Stomach (tissue), 9 donors: ENCODE data around the gene PCBP3. TPM values are rescaled to one million over a fixed set of nuclear protein-coding genes. Genes with fewer than 3 reads are reported as not detected.

Experiments used
- DNase-seq, 2 donors: peaks; one replicate each; pipeline versions ENCODE4 v3.0.0 to v3.0.0-alpha.2; 2013 to 2019
- H3K27ac ChIP-seq, 5 donors: fragments of 200-600 bp in 4 of 5; sonication (generic) in 4 of 5; one replicate each; pipeline ENCODE4 v1.5.1; 2013 to 2019; ENCODE audit warnings: mild to moderate bottlenecking in 1 of 5, moderate library complexity in 1 of 5
- H3K27me3 ChIP-seq, 3 donors: fragments of 200-600 bp; sonication (generic); one replicate each; pipeline ENCODE4 v1.5.1; 2017 to 2019; ENCODE audit warnings: mixed run types in 1 of 3
- H3K36me3 ChIP-seq, 4 donors: fragments of 200-600 bp; sonication (generic); 1 replicate in 3 of 4; 2 replicates in 1 of 4; pipeline ENCODE4 v1.5.1; 2016 to 2019
- H3K4me1 ChIP-seq, 4 donors: fragments of 200-600 bp; sonication (generic); one replicate each; pipeline ENCODE4 v1.5.1; 2016 to 2019
- H3K4me3 ChIP-seq, 4 donors: fragments of 200-600 bp; sonication (generic) in 3 of 4; one replicate each; pipeline ENCODE4 v1.5.1; 2016 to 2019; ENCODE audit warnings: mild to moderate bottlenecking in 1 of 4
- H3K9me3 ChIP-seq, 4 donors: fragments of 200-600 bp; sonication (generic); one replicate each; pipeline ENCODE4 v1.5.1; 2016 to 2019
- EP300 ChIP-seq: sonication (generic); formaldehyde crosslinking; IDR thresholded peaks from one replicate; pipeline ENCODE4 v1.6.1; 2017; ENCODE audit warnings: antibody characterized with exemption
- POLR2A ChIP-seq, 4 donors: fragments of 450-650 bp; IDR thresholded peaks; one replicate each; pipeline ENCODE4 v1.6.1; 2016; ENCODE audit warnings: antibody characterized with exemption in 4 of 4, control low read depth in 2 of 4, mild to moderate bottlenecking in 1 of 4, moderate library complexity in 1 of 4
- POLR2AphosphoS5 ChIP-seq, 3 donors: sonication (generic); formaldehyde crosslinking; IDR thresholded peaks; one replicate each; pipeline ENCODE4 v1.6.1; 2016; ENCODE audit warnings: antibody characterized with exemption in 3 of 3
- WGBS, 5 donors: extraction: QIAGEN DNeasy Blood & Tissue Kit in 3 of 5; methylation state at CpG; one replicate each; pipeline versions ENCODE4 v1.1.5 to v1.1.7; 2013 to 2018; 5-methylcytosine and 5-hydroxymethylcytosine counted together
- intact Hi-C: fragments of 100-400 bp; cut with DNase I; formaldehyde crosslinking; loops from one replicate; pipeline ENCODE4 v1.15.1; 2023; ENCODE audit warnings: low total_unique reads
- polyA plus RNA-seq, 3 donors: library from polyadenylated mRNA; stranded (reverse); fragments of 200-250 nt; gene quantifications; one replicate each; pipeline ENCODE4 v1.2.3, GENCODE V29; 2013
- total RNA-seq, 5 donors: library from RNA; depleted of rRNA; stranded (reverse); fragments of >200 nt; gene quantifications; one replicate each; pipeline versions ENCODE4 v1.1.0 to v1.2.3, GENCODE V29; 2014 to 2016
- TF ChIP-seq, protein P1 (sequence below), 7 experiments: fragments of 450-650 bp in 4 of 7; fragments of 200-600 bp in 3 of 7; sonication (generic) in 3 of 7; IDR thresholded peaks; one replicate each; pipeline ENCODE4 v1.5.1; 2016 to 2019; ENCODE audit warnings: antibody characterized with exemption in 7 of 7, control low read depth in 2 of 7, mild to moderate bottlenecking in 1 of 7
- donor health status: healthy with polysubstance abuse.
- donor health status: Bipolar disorder and iron deficiency.
- donor health status: healthy.

PCBP3 gene
- total and polyA plus RNA-seq, 8 donors = 1.8 to 10.9 (median 3.3) TPM; not detected in 3

DNA sequence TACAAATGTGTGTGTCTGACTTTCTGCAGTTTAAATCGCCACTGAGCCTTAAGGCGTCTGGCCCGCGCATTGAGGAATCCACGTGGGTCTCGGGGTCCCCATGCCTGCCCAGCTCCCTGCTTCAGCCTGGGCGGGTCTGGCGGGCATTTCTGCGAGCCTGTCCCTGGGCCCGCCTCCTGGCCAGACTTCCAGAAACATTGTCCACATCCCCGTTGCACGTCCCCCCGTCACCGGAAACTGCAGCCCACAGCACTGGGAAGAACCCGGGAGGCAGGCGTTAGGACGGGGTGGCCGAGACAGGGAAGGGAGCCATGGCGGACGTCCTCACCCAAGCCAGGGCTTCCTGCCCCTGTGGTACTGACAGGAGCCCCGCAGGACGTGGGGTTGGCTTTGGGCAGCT, 225.0 kb downstream of the PCBP3 start:
- intact Hi-C loops = no loop called here
- peak in 1 of 2 donors; percentile 21 for DNase-seq
- H3K36me3 ChIP-seq = no peaks in the 10 kb centered on the region
- no peak for TF ChIP-seq POLR2A (IDR thresholded peaks at IDR 0.05)
- no peak for TF ChIP-seq EP300
- TF ChIP-seq POLR2AphosphoS5 (IDR thresholded peaks at IDR 0.05) = no peak
- TF ChIP-seq, protein P1, sequence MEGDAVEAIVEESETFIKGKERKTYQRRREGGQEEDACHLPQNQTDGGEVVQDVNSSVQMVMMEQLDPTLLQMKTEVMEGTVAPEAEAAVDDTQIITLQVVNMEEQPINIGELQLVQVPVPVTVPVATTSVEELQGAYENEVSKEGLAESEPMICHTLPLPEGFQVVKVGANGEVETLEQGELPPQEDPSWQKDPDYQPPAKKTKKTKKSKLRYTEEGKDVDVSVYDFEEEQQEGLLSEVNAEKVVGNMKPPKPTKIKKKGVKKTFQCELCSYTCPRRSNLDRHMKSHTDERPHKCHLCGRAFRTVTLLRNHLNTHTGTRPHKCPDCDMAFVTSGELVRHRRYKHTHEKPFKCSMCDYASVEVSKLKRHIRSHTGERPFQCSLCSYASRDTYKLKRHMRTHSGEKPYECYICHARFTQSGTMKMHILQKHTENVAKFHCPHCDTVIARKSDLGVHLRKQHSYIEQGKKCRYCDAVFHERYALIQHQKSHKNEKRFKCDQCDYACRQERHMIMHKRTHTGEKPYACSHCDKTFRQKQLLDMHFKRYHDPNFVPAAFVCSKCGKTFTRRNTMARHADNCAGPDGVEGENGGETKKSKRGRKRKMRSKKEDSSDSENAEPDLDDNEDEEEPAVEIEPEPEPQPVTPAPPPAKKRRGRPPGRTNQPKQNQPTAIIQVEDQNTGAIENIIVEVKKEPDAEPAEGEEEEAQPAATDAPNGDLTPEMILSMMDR (IDR thresholded peaks at IDR 0.05) = no peak
- no peak overlapping the region for H3K27ac ChIP-seq
- no peaks in the 10 kb centered on the region for H3K9me3 ChIP-seq
- H3K27me3 ChIP-seq = peaks cover 0 to 36% (median 0%) of the 10 kb centered on the region in 3 donors
- H3K4me1 ChIP-seq = no peaks in the 10 kb centered on the region
- H3K4me3 ChIP-seq = no peak overlapping the region
- 81 to 85% (median 82%) methylated on average over 18 to 22 of the region's 22 CpGs for WGBS, 5 donors

GRCh38 chr21:45869121-45870007, 225.8 kb downstream of the PCBP3 start:
- H3K4me1 ChIP-seq = no peaks in the 10 kb centered on the region
- no peak overlapping the region for H3K4me3 ChIP-seq
- peak in 1 of 2 donors; percentile 17 for DNase-seq
- H3K36me3 ChIP-seq = no peaks in the 10 kb centered on the region
- H3K27ac ChIP-seq = no peak overlapping the region
- intact Hi-C loops = no loop called here
- H3K9me3 ChIP-seq = no peaks in the 10 kb centered on the region
- WGBS, 5 donors = 70 to 82% (median 75%) methylated on average over 22 to 24 of the region's 24 CpGs
- TF ChIP-seq, protein P1 (IDR thresholded peaks at IDR 0.05) = no peak
- TF ChIP-seq POLR2A (IDR thresholded peaks at IDR 0.05) = no peak
- TF ChIP-seq POLR2AphosphoS5 (IDR thresholded peaks at IDR 0.05) = no peak
- no peak for TF ChIP-seq EP300
- peaks cover 0 to 36% (median 0%) of the 10 kb centered on the region in 3 donors for H3K27me3 ChIP-seq

DNA sequence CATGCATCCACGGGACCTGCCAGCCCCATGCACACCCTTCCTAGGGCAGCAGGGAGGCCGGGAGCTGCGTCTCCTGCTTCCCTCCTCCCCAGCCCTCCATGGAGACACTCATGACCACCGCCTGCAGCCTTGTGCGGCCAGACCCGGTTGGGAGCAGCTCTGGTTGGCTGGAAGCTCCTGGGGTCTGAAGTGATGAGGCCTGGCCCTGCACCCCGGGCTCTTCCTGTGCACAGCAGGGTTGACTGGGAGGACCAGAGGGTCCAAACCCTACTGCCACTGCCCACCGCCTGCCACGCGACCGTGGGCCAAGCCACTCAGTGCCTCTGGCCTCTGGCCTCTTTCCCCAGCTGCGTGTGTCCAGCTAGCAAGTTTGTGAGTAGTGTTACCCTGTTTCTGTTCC, 226.9 kb downstream of the PCBP3 start:
- Histone ChIP-seq H3K27me3 (peaks cover 0 to 47% (median 5%) of the 10 kb centered on the region in 3 donors), H3K4me3 (no peak overlapping the region), H3K9me3 (no peaks in the 10 kb centered on the region), H3K4me1 (peaks cover 0 to 8% (median 0%) of the 10 kb centered on the region in 4 donors), H3K27ac (no peak overlapping the region), H3K36me3 (no peaks in the 10 kb centered on the region)
- 77 to 87% (median 79%) methylated on average over 12 of the region's 12 CpGs for WGBS, 5 donors
- peak in 1 of 2 donors; percentile 19 for DNase-seq
- TF ChIP-seq EP300 = no peak
- TF ChIP-seq, protein P1 (IDR thresholded peaks at IDR 0.05) = no peak
- no peak for TF ChIP-seq POLR2AphosphoS5 (IDR thresholded peaks at IDR 0.05)
- intact Hi-C loops = no loop called here

DNA sequence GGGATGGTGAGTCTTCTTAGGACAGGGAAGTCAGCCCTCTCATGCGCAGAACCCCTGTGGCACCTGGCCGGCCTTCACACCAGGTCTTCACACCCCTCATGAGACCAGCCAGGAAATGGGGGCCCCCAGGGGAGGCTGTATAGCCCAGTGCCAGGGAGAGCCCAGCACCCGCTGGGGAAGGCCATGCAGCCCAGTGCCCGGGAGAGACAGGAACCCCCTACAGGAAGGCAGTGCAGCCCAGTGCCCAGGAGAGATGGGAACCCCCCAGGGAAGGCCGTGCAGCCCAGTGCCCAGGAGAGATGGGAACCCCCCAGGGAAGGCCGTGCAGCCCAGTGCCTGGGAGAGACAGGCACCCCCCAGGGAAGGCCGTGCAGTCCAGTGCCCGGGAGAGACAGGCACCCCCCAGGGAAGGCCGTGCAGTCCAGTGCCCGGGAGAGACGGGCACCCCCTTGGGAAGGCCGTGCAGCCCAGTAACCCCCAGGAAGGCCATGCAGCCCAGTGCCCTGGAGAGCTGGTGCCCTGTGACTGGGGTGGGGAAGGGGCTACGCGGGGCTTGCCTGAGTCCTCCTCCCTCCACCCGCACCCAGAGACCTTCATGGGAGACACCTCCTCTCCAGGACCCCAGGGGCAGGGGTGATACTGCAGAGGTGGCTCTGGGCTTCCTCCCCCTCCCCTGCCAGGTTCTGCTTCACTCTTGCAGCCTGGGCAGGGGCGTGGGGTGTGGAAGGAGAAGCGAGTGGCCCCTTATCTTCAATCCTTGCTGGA, 227.5 kb downstream of the PCBP3 start:
- Histone ChIP-seq H3K36me3 (no peaks in the 10 kb centered on the region), H3K27ac (no peak overlapping the region), H3K9me3 (no peaks in the 10 kb centered on the region), H3K27me3 (peaks cover 0 to 49% (median 5%) of the 10 kb centered on the region in 3 donors), H3K4me1 (peaks cover 0 to 9% (median 0%) of the 10 kb centered on the region in 4 donors), H3K4me3 (no peak overlapping the region)
- 69 to 84% (median 82%) methylated on average over 9 to 17 of the region's 17 CpGs for WGBS, 5 donors
- TF ChIP-seq POLR2AphosphoS5 (IDR thresholded peaks at IDR 0.05) (no peak), POLR2A (IDR thresholded peaks at IDR 0.05) (no peak)
- TF ChIP-seq, protein P1 (IDR thresholded peaks at IDR 0.05) = no peak
- intact Hi-C loops = no loop called here
- no peak for DNase-seq
